CD4-positive, alpha-beta T cell treated with Interferon gamma for 1 hour (primary cell): ENCODE data around the gene HELZ2.

Experiments used
- DNase-seq: peaks from one replicate; pipeline ENCODE4 v3.0.0-alpha.2; 2020

Gene HELZ2

GRCh38 chr20:63536241-63536977 lies 37.6 kb downstream of the HELZ2 start:
- no peak for DNase-seq

- DNase-seq, result peak; percentile 0
Observed at GRCh38 chr20:63534831-63535651, 39.0 kb downstream of the HELZ2 start.

- DNase-seq, result no peak
Observed at GRCh38 chr20:63534427-63534830, 39.6 kb downstream of the HELZ2 start.

GRCh38 chr20:63533871-63534393 lies 40.1 kb downstream of the HELZ2 start:
- no peak for DNase-seq

GRCh38 chr20:63533388-63533787 lies 40.7 kb downstream of the HELZ2 start:
- DNase-seq, result no peak

- no peak for DNase-seq
Observed at GRCh38 chr20:63532449-63532971, 41.5 kb downstream of the HELZ2 start.

- no peak for DNase-seq
Observed at GRCh38 chr20:63531686-63532448, 42.2 kb downstream of the HELZ2 start.

GRCh38 chr20:63530788-63531160 lies 43.3 kb downstream of the HELZ2 start:
- no peak for DNase-seq

- DNase-seq, result no peak
Observed at GRCh38 chr20:63529861-63530787, 43.9 kb downstream of the HELZ2 start.

GRCh38 chr20:63529180-63529860 lies 44.7 kb downstream of the HELZ2 start:
- no peak for DNase-seq

- no peak for DNase-seq
Observed at GRCh38 chr20:63527184-63527583, 46.9 kb downstream of the HELZ2 start.

GRCh38 chr20:63525971-63526370 lies 48.1 kb downstream of the HELZ2 start:
- no peak for DNase-seq

- DNase-seq, result no peak
Observed at GRCh38 chr20:63525185-63525584, 48.9 kb downstream of the HELZ2 start.
